Stromal cell of bone marrow (primary cell): ENCODE data around the gene SMC4.

Source experiments
- DNase-seq: peaks from one replicate; pipeline ENCODE4 v3.0.0-alpha.2; 2012; ENCODE audit warnings: low read depth

SMC4 gene

GRCh38 chr3:160477750-160478149 is 78.3 kb downstream of the SMC4 start:
- no peak for DNase-seq

GRCh38 chr3:160478338-160478737 is 78.9 kb downstream of the SMC4 start:
- DNase-seq, result peak; percentile 66

- no peak for DNase-seq
These were observed 79.9 kb downstream of the SMC4 start for GRCh38 chr3:160479376-160479775.

- DNase-seq, result no peak
These were observed 81.5 kb downstream of the SMC4 start for GRCh38 chr3:160480931-160481330.

GRCh38 chr3:160481856-160482255 is 82.4 kb downstream of the SMC4 start:
- DNase-seq, result no peak

GRCh38 chr3:160482796-160483195 is 83.3 kb downstream of the SMC4 start:
- no peak for DNase-seq
